Activated T-cell treated with anti-CD3 and anti-CD28 coated beads, Interleukin-2, amount 50 U/mL, for 4 hours (primary cell): ENCODE results near the gene PRRT3. TPM values are rescaled to one million over a fixed set of nuclear protein-coding genes. Genes with fewer than 3 reads are reported as not detected.

Experiments
- ATAC-seq, 2 donors: fragments of 200-7000 bp; cut with Tn5 transposase; one replicate each; pipeline ENCODE4 v1.10.0; 2021
- DNase-seq: peaks from one replicate; pipeline ENCODE4 v3.0.0-alpha.2; 2020
- H3K27me3 Mint-ChIP-seq: one replicate; pipeline ENCODE4 v1.8.0; 2021; ENCODE audit warnings: low read depth, mixed read lengths
- H3K36me3 Mint-ChIP-seq: one replicate; pipeline ENCODE4 v1.8.0; 2022; ENCODE audit warnings: mixed read lengths; ENCODE audit not compliant: insufficient read depth
- H3K4me1 Mint-ChIP-seq: one replicate; pipeline ENCODE4 v1.8.0; 2021; ENCODE audit warnings: low read depth, mixed read lengths
- H3K4me3 Mint-ChIP-seq: one replicate; pipeline ENCODE4 v1.8.0; 2021; ENCODE audit warnings: mild to moderate bottlenecking, moderate library complexity, mixed read lengths
- H3K9me3 Mint-ChIP-seq: one replicate; pipeline ENCODE4 v1.8.0; 2021; ENCODE audit warnings: mixed read lengths
- total RNA-seq, 3 donors: library from RNA; stranded (reverse); gene quantifications; one replicate each; pipeline ENCODE4 v1.2.1, GENCODE V29; 2021

Gene PRRT3
- total RNA-seq, 3 donors from 2014 or later = 6.7 to 7.6 (median 7.5) TPM

GRCh38 chr3:9917820-9918219, 34.4 kb downstream of the PRRT3 start:
- Mint-ChIP-seq H3K4me1 (peaks cover 12% of the 10 kb centered on the region), H3K4me3 (no peak overlapping the region), H3K36me3 (no peaks in the 10 kb centered on the region), H3K27me3 (no peaks in the 10 kb centered on the region), H3K9me3 (no peaks in the 10 kb centered on the region)
- no peak for DNase-seq
- ATAC-seq = no peak

- H3K27me3 Mint-ChIP-seq = no peaks in the 10 kb centered on the region
- DNase-seq (peak; percentile 49), ATAC-seq (peak; percentile 73 to 80)
- H3K36me3 Mint-ChIP-seq = no peaks in the 10 kb centered on the region
- no peaks in the 10 kb centered on the region for H3K9me3 Mint-ChIP-seq
- peaks cover 20% of the 10 kb centered on the region for H3K4me1 Mint-ChIP-seq
- peak within 1 kb of the TSS; percentile 73 for H3K4me3 Mint-ChIP-seq
Measured at GRCh38 chr3:9916734-9917680, 35.2 kb downstream of the PRRT3 start, which contains the start of gene IL17RC. TSS of gene IL17RC (plus strand) at chr3:9917098. CDS start at chr3:9917316, 218 bp downstream.

DNA sequence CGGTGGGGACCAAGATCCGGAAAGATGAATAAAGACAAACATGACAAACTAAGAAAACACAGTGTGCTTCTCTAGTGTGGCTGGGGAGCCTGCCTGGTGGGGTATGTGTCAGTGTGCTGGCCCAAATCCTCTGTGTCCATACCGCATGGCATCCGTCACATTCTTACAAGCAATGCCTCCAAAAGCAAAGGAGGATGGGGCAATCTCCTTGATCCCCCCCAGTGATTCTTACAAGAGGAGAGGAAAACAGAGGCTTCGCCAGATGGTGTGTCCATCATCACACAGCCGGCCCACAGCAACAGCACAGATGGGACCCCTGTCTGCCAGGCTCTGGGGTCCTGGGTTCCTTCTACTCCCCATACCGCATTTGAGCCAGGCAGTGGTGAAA, 35.9 kb downstream of the PRRT3 start:
- ATAC-seq = no peak

GRCh38 chr3:9915254-9916141, 36.7 kb downstream of the PRRT3 start:
- Mint-ChIP-seq H3K9me3 (no peaks in the 10 kb centered on the region), H3K4me3 (peak overlapping the region; percentile 73), H3K27me3 (no peaks in the 10 kb centered on the region), H3K36me3 (no peaks in the 10 kb centered on the region), H3K4me1 (peaks cover 24% of the 10 kb centered on the region)
- no peak for DNase-seq
- peak; percentile 47 to 52 for ATAC-seq

More for the DNA sequence above, 35.9 kb downstream of the PRRT3 start:
- H3K27me3 Mint-ChIP-seq = no peaks in the 10 kb centered on the region
- H3K4me1 Mint-ChIP-seq = peaks cover 24% of the 10 kb centered on the region
- peak overlapping the region; percentile 60 for H3K4me3 Mint-ChIP-seq
- H3K36me3 Mint-ChIP-seq = no peaks in the 10 kb centered on the region
- H3K9me3 Mint-ChIP-seq = no peaks in the 10 kb centered on the region
- DNase-seq = no peak

DNA sequence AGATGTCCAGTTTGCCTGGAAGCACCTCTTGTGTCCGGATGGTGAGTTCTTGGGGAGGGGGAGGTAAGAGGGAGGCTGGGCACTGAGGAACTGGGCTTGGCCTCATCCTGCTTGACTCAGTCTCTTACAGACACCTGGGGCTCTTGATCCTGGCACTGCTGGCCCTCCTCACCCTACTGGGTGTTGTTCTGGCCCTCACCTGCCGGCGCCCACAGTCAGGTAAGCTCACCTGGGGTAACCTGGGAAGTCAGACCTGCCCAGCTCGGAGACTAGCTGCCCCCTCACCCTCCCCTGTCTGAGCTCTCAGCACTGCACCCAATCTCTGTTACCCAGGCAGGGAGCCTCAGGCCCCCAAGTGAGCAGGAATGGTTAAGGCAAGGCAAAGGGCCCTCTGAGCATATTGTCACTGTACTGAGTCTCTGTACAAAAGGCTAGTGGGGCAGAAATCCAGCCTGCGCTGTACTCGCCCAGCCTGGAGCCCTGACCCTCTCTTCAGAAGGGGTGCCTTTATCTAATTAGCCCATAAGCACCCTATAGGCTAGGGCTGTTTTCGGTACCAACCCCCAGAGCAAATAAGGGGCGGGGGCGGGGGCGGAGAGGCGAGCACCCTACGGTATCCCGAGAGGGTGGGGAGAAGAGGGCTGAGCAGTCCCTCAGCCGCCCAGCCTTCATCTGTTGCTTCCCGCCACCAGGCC, 37.5 kb downstream of the PRRT3 start:
- H3K4me1 Mint-ChIP-seq = peaks cover 26% of the 10 kb centered on the region
- no peaks in the 10 kb centered on the region for H3K9me3 Mint-ChIP-seq
- no peaks in the 10 kb centered on the region for H3K36me3 Mint-ChIP-seq
- no peak for DNase-seq
- H3K4me3 Mint-ChIP-seq = no peak overlapping the region
- H3K27me3 Mint-ChIP-seq = no peaks in the 10 kb centered on the region
- peak in 1 of 2 donors; percentile 55 for ATAC-seq

DNA sequence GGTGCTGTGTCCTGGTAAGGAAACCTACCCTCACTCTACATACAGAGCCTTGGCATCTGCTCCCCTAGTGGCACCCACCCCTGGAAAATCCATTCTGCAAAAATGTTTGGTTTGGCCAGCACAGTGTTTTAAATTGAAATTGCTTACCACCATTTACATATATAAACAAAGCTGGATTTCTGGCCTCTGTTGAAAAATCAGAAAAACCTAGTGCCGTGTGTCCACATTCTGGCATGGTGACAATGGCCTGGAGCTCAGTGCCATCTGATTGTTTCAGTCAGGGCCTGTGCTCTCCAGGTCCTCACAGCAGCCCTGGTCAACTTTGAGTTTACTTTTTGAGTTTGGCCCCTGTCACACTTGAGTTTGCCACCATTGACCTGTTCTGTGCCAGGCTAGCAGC, 38.2 kb downstream of the PRRT3 start:
- Mint-ChIP-seq H3K4me3 (no peak overlapping the region), H3K36me3 (no peaks in the 10 kb centered on the region), H3K27me3 (no peaks in the 10 kb centered on the region), H3K9me3 (no peaks in the 10 kb centered on the region), H3K4me1 (peaks cover 33% of the 10 kb centered on the region)
- ATAC-seq (no peak), DNase-seq (no peak)

- H3K9me3 Mint-ChIP-seq = no peaks in the 10 kb centered on the region
- peaks cover 35% of the 10 kb centered on the region for H3K4me1 Mint-ChIP-seq
- no peaks in the 10 kb centered on the region for H3K36me3 Mint-ChIP-seq
- no peaks in the 10 kb centered on the region for H3K27me3 Mint-ChIP-seq
- ATAC-seq = no peak
- DNase-seq = no peak
- H3K4me3 Mint-ChIP-seq = peak overlapping the region; percentile 5
Measured at GRCh38 chr3:9913601-9914000, 38.6 kb downstream of the PRRT3 start.

GRCh38 chr3:9912294-9912935, 39.8 kb downstream of the PRRT3 start:
- H3K4me3 Mint-ChIP-seq = no peak overlapping the region
- H3K9me3 Mint-ChIP-seq = no peaks in the 10 kb centered on the region
- no peaks in the 10 kb centered on the region for H3K36me3 Mint-ChIP-seq
- DNase-seq (no peak), ATAC-seq (peak; percentile 27 to 45)
- no peaks in the 10 kb centered on the region for H3K27me3 Mint-ChIP-seq
- H3K4me1 Mint-ChIP-seq = peaks cover 35% of the 10 kb centered on the region

GRCh38 chr3:9911863-9912262, 40.3 kb downstream of the PRRT3 start:
- DNase-seq (no peak), ATAC-seq (no peak)
- Mint-ChIP-seq H3K9me3 (no peaks in the 10 kb centered on the region), H3K36me3 (no peaks in the 10 kb centered on the region), H3K27me3 (no peaks in the 10 kb centered on the region), H3K4me3 (no peak overlapping the region), H3K4me1 (peaks cover 34% of the 10 kb centered on the region)

DNA sequence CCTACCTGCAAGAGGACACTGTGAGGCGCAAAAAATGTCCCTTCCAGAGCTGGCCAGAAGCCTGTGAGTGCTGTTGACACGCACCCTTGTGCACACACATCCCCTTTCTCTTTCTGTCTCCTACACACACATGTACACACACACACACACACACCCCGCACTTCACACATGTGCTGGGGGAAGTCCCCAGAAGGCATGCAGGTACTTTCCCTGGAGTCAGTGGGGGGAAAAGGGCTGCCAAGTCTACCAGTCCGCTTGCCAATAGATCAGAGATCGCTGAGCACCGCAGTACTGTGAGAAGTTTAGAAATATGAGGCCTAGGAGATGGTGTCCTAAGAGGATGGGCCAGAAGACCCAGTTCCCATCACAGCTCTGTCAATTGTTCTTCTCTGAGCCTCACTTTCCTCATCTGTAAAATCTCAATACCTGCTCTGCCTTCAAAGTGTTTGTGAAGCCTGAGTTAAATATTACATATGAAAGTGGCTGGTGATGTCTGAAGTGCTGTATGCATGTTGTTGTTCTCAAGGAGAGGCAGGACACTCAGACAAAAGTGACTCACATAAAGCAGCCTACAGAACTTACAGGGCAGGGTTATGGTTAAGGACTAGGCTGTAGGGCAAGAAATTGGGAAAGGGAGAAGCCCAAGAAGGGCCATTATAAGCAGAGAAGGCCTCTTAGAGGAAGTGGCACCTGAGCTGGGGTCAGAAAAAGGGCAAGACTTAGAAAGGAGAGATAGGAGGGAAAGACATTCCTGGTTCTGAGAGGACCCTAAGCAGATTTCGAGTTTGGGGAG, 42.8 kb downstream of the PRRT3 start:
- Mint-ChIP-seq H3K9me3 (no peaks in the 10 kb centered on the region), H3K36me3 (no peaks in the 10 kb centered on the region), H3K4me1 (peaks cover 24% of the 10 kb centered on the region), H3K27me3 (no peaks in the 10 kb centered on the region), H3K4me3 (no peak overlapping the region)
- DNase-seq = no peak
- peak; percentile 45 to 49 for ATAC-seq

- Mint-ChIP-seq H3K4me3 (no peak overlapping the region), H3K9me3 (no peaks in the 10 kb centered on the region), H3K4me1 (peaks cover 31% of the 10 kb centered on the region), H3K36me3 (no peaks in the 10 kb centered on the region), H3K27me3 (no peaks in the 10 kb centered on the region)
- no peak for ATAC-seq
- DNase-seq = no peak
Measured at GRCh38 chr3:9908286-9908685, 43.9 kb downstream of the PRRT3 start.

- no peak overlapping the region for H3K4me3 Mint-ChIP-seq
- DNase-seq = no peak
- no peaks in the 10 kb centered on the region for H3K36me3 Mint-ChIP-seq
- peaks cover 35% of the 10 kb centered on the region for H3K4me1 Mint-ChIP-seq
- no peaks in the 10 kb centered on the region for H3K27me3 Mint-ChIP-seq
- ATAC-seq = no peak
- no peaks in the 10 kb centered on the region for H3K9me3 Mint-ChIP-seq
Measured at GRCh38 chr3:9906480-9906879, 45.7 kb downstream of the PRRT3 start.

GRCh38 chr3:9903904-9904303, 48.3 kb downstream of the PRRT3 start:
- Mint-ChIP-seq H3K4me1 (peaks cover 27% of the 10 kb centered on the region), H3K27me3 (no peaks in the 10 kb centered on the region), H3K36me3 (no peaks in the 10 kb centered on the region), H3K4me3 (no peak overlapping the region), H3K9me3 (no peaks in the 10 kb centered on the region)
- ATAC-seq = no peak
- DNase-seq = no peak
